Kidney tubule cell (primary cell): ENCODE data around the gene STAB1.

Experiments
- DNase-seq: peaks from one replicate; pipeline ENCODE4 v3.0.0-alpha.2; 2018; ENCODE audit warnings: low spot score

STAB1 gene

GRCh38 chr3:52534281-52535183 lies 39.4 kb downstream of the STAB1 start:
- DNase-seq = peak; percentile 27

GRCh38 chr3:52535411-52536111 lies 40.4 kb downstream of the STAB1 start:
- no peak for DNase-seq

DNA sequence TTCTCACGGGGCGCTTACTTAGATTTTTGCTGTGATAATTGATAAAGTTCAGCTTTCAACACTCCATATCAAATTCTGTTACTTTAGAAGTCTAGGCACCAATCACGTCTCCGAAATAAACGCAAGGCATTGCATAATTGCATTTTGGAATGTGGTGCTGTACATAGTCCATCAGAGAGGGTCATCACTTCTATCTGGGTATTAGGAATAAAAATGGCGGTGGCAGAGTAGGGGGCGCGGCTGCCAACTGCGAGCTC lies 40.9 kb downstream of the STAB1 start:
- DNase-seq = no peak

DNA sequence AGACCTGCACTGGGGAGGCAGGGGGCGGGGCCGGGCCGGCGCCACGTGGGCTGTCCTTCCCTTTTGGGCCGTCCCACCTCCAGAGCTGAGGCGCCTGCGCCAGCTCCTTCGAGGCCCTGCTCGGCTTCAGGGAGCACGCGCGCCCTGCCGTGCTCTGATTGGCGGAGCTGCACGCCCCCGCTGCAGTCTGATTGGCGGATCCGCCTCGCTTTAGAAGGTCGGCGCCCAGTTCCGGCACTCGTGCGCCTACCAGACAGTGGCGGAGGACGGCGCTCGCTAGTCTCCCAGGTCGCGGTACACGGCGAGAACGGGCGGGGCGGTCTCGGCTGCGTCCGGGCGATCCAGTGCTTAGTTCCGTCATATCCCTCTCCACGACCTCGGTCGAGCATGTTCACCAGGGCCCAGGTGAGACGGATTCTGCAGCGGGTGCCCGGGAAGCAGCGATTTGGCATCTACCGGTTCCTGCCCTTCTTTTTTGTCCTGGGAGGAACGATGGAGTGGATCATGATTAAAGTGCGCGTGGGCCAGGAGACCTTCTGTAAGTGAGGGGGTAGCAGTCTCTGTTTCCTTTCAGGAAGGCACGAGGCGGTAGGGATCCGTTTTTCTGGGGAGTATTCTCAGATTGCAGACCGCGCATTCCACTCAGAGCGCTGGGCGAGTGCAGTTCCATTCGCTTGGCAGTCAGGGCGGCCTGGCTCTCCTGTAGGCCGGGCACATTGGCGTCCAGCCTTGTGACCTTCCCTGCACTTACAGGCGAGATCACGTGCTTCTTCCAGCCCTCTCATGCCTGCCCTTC lies 41.4 kb downstream of the STAB1 start, which contains the start of gene UQCC5:
Gene UQCC5 (plus strand): TSS at position 237 of the 796 bp plus-strand sequence. CDS start 151 bp downstream, at position 388.
- DNase-seq = peak; percentile 99

DNA sequence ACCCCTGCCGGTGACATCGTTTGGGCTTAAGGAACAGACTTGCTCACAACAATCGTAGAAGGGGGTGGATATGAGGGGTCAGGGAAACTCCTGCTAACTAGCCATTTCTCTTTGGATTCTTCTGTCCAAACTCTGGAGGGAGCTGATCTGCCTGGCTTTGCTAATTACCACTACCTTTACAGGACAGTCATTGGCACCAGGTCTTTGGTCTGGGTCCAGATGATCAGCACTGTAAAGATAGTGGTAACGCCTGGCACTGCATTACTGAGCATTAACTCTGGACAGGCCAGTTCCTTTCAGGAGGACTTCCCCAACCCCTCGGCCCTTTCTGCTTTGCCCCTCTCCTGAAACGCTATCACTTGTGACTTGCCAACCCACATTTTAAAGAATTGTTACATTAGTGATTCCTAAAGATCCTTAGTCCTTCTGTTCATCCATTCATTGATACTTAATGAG lies 42.1 kb downstream of the STAB1 start:
- no peak for DNase-seq

GRCh38 chr3:52537726-52538421 lies 42.7 kb downstream of the STAB1 start:
- DNase-seq = no peak

- DNase-seq = no peak
Measured at GRCh38 chr3:52539010-52539653, 44.0 kb downstream of the STAB1 start.

DNA sequence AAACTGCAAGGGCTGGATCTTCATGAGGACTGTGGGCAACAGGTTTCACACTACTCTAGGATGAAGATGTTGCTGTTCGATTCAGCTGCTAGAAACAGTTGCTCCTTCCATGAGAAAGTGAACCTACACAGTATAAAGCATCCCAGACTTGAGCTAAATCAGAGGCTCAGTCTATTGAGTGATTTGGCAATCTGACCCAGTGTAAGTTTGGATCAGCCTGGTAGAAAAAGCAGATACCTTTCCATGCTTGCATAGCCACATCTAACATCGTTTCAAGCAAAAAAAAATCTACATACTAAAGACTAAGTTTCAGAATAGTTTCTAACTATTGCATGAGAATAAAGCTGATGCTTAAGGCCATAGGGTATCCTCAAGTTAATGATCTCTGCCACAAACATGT lies 45.9 kb downstream of the STAB1 start:
- no peak for DNase-seq

DNA sequence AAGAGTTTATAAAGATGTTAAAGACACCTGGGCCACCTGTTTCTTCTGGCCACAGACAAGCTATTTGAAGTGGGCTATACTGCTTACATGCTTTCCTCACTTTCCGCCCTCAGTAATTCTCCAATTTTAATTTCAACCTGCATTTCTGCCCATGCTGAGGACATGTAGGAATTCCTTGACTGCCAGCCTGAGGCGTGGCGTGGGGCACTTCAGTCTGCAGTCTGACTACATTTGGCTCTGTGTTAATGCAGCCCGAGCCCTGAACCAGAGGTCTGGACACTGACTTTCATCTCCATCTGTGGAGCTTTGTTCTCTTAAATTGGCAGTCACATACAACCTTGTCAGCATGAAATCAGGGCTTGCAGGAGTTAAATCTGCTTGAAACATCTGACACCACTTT lies 49.8 kb downstream of the STAB1 start:
- no peak for DNase-seq

GRCh38 chr3:52546111-52546901 lies 51.2 kb downstream of the STAB1 start:
- DNase-seq = no peak

GRCh38 chr3:52547143-52547542 lies 52.0 kb downstream of the STAB1 start:
- no peak for DNase-seq

- no peak for DNase-seq
Measured at GRCh38 chr3:52551118-52551517, 56.0 kb downstream of the STAB1 start.

DNA sequence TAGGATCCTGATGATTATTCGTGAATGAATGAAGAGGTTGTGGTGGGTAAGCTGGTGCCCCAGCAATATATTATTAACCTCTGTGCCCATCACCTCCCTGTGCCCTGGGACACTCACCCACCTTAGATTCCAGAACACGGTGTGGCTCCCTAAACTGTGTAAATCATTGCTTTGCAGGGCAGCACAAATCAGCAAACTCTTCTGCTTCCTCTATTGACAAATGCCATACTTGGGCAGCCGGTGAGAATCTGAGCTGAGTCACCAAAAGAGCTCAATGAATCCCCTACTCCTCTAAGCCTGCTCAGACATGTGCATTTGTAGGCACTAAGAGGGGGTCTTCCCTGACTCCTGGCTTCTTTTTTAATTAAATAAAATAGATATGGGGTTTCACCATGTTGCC lies 57.0 kb downstream of the STAB1 start:
- peak; percentile 83 for DNase-seq

DNA sequence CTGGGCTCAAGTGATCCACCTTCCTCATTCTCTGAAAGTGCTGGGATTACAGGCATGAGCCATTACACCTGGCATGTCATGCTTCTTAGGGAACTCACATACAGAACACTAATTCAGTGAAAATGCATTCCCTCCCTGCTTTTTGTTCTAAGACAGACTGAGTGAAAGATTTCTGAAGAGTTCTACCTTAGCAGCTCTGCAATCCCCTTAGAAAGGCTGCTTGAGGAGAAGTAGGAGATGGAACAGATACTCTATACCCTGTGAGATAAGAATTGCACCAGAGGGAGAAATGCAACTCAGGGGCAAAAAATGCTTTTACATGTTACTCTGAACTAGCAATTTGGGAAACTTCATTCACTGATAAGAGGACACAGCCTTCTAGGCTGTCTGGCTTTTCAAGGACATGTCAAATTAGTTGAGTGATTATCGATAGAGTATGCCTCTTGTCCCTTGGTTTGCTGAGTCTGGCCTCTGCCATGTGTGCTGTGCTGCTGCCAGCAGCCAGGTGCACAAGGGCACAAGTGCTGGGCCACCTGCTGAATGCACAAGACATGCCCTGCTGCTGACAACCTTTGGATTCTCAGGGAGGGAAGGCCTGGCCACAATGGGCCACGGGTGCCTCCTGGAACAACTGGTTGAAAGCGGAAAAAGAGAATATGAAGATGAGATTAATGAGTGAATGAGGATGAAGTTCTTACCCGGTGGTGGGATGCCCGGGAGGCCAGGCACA lies 59.1 kb downstream of the STAB1 start:
- no peak for DNase-seq

DNA sequence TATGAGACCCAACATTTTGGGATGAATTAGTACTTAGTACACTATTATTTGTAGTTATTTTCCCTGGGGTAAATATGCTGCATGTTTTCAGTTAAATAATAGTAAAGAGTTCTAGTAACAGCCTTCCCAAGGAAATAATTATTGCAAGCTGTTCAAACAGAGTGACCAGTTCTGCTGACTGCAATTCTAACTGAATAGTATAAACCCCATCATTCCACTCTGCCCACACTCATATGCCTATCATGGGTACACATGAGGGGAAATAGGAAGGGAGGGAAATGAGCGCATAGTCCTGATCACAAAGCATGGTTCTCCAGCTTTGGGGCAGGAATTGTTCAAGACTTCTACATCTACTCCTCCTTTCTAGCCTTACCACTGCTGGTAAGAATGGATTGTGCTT lies 59.9 kb downstream of the STAB1 start:
- no peak for DNase-seq

DNA sequence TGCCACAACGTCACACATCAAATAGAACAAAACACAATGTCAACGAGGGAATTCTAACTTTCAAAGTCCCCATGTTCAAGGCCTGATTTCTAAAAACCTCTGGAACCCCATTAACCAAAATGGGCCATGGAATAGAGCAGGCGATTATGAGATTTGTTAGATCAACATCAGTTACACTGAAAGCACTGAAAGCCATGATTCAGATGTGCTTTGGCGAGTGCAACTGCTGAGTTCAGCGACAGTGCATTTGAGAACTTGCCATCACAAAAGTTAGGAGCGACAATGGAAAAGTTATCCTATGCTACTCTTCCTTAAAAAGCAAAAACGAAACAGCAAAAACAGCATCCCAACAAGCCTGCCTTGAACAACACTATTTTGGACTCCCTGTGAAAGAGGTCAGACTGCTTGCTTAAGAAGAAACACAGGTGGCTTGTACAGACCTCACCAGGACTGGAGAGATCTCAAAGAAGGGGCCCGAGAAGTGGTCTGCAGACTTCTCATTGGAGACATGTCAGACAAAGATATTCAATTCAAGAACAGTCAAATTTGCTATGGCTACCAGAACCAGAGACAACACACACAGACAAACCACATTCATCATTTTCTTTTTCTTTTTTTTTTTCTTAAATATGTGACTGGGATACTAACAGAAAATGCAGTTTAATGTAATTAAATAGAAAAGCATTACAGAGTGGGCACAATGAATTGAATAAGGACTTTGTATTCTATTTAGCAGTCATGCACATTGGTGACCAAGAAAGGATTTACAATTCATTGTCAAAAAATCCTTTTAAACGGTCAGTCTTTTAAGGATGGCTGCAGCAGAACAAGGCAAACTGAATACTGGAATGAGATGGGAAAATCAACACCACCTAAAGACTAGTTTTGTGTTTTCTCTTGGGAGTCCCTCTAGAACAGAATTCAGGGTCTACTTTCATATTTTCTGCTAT lies 62.1 kb downstream of the STAB1 start:
- DNase-seq = no peak

- no peak for DNase-seq
Measured at GRCh38 chr3:52558436-52558835, 63.3 kb downstream of the STAB1 start.

DNA sequence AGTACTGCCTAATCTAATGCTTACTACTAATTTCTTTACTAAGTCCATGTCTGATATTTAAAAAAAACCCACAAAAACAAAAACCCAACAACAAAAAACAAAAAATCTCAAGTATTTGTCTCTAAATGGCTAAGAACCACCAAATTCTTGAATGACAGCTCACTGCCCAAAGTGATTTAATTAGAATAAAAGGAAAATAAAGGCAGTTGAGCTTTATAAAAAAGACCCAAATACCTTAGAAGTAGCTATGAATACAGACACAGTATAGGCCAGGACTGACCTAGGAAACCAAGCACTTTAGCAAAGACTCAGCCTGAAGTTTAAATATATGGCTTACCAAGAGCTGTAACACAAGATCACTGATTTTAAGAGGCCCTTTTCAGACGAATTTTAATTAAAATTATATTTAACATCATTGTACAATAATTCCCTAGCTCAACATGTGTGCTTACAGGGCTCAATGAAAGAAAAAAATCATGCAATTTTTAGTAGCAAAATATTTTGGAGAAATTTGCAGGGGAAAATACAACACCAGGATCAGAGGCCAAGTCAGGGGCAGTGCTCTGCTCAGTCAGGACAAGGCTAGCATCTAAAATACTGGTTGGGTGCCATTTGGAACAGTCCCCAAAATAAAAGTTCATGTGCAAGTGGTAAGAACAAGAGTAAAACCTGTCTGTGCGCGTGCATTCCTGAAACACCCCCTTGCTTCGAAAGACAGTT lies 66.0 kb downstream of the STAB1 start:
- no peak for DNase-seq
